SK-N-SH treated with all-trans-retinoic acid at 6 μM for 48 hours (cell line): ENCODE measurements around the gene RASGRF2.

Experiments
- ARNTL ChIP-seq: fragments of 450-650 bp; formaldehyde crosslinking; IDR thresholded peaks from 2 replicates; pipeline ENCODE4 v1.5.0; 2020; ENCODE audit warnings: low read depth, mild to moderate bottlenecking, moderate library complexity, borderline replicate concordance
- GLIS3 ChIP-seq: fragments of 250-450 bp; sonication (Bioruptor Pico); IDR thresholded peaks from 2 replicates; pipeline ENCODE4 v1.5.0; 2020; ENCODE audit warnings: mild to moderate bottlenecking, moderate library complexity
- ISL1 ChIP-seq: fragments of 250-450 bp; sonication (Bioruptor Pico); IDR thresholded peaks from 2 replicates; pipeline ENCODE4 v2.1.2; 2022; ENCODE audit warnings: mild to moderate bottlenecking, moderate library complexity
- SNAI2 ChIP-seq: fragments of 250-450 bp; sonication (Bioruptor Pico); IDR thresholded peaks from 2 replicates; pipeline ENCODE4 v1.5.0; 2020; ENCODE audit warnings: mild to moderate bottlenecking, moderate library complexity
- ZFP3 ChIP-seq: fragments of 250-450 bp; sonication (Bioruptor Pico); IDR thresholded peaks from 2 replicates; pipeline ENCODE4 v1.5.0; 2020; ENCODE audit warnings: mild to moderate bottlenecking, moderate library complexity
- TF ChIP-seq, protein P1 (sequence below): fragments of 250-450 bp; sonication (Bioruptor Pico); IDR thresholded peaks from 2 replicates; pipeline ENCODE4 v1.5.1; 2020; ENCODE audit warnings: low read depth, mild to moderate bottlenecking, moderate library complexity
- TF ChIP-seq, protein P2 (sequence below): fragments of 250-450 bp; sonication (Bioruptor Pico); IDR thresholded peaks from 2 replicates; pipeline ENCODE4 v1.8.0; 2020; ENCODE audit warnings: mild to moderate bottlenecking, moderate library complexity, borderline replicate concordance

DNA sequence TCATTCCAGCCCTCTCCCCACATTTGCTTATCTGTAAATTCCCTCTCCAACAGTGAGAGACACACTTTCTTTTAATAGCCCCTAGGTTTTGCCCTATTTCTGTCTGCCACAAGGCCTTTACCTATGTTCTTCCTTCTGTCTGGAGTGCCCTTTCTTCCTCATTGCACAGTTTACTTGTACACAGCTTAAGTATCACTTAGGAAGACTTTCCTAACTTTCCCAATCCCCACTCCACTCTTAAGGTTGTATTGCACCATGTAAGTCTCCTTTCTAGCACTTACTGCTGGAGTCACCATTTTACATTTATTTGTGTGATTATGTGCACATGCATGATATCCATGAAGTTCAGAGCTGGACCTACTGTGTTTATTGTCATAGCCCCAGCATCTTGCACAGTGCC, 262.1 kb downstream of the RASGRF2 start:
- TF ChIP-seq ISL1 (CRISPR knock-in tag) (no peak), ARNTL (CRISPR knock-in tag) (no peak), SNAI2 (CRISPR knock-in tag) (no peak), GLIS3 (CRISPR knock-in tag) (no peak), ZFP3 (no peak)
- TF ChIP-seq, protein P1, sequence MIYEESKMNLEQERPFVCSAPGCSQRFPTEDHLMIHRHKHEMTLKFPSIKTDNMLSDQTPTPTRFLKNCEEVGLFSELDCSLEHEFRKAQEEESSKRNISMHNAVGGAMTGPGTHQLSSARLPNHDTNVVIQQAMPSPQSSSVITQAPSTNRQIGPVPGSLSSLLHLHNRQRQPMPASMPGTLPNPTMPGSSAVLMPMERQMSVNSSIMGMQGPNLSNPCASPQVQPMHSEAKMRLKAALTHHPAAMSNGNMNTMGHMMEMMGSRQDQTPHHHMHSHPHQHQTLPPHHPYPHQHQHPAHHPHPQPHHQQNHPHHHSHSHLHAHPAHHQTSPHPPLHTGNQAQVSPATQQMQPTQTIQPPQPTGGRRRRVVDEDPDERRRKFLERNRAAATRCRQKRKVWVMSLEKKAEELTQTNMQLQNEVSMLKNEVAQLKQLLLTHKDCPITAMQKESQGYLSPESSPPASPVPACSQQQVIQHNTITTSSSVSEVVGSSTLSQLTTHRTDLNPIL (CRISPR knock-in tag), result no peak
- TF ChIP-seq, protein P2, sequence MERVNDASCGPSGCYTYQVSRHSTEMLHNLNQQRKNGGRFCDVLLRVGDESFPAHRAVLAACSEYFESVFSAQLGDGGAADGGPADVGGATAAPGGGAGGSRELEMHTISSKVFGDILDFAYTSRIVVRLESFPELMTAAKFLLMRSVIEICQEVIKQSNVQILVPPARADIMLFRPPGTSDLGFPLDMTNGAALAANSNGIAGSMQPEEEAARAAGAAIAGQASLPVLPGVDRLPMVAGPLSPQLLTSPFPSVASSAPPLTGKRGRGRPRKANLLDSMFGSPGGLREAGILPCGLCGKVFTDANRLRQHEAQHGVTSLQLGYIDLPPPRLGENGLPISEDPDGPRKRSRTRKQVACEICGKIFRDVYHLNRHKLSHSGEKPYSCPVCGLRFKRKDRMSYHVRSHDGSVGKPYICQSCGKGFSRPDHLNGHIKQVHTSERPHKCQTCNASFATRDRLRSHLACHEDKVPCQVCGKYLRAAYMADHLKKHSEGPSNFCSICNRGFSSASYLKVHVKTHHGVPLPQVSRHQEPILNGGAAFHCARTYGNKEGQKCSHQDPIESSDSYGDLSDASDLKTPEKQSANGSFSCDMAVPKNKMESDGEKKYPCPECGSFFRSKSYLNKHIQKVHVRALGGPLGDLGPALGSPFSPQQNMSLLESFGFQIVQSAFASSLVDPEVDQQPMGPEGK, result no peak
